Activated naive CD8-positive, alpha-beta T cell treated with anti-CD3 and anti-CD28 coated beads, Interleukin-2, amount 10 ng/mL, durations not matched to agents 7 days and 5 days (primary cell): ENCODE data around the gene GSTM5. TPM values are rescaled to one million over a fixed set of nuclear protein-coding genes. Genes with fewer than 3 reads are reported as not detected.
A peak's percentile ranks its signal among the peaks of the same experiment; 100 is the strongest.
"Not testable (repeated sequence)": the region's sequence is repeated elsewhere in the genome, so short reads cannot be mapped to it uniquely, and the experiment has no call there.

Source experiments
- ATAC-seq: fragments of 150-1000 bp; cut with Tn5 transposase; one replicate; pipeline ENCODE4 v1.10.0; 2021; ENCODE audit warnings: low read depth, moderate library complexity
- POLR2A ChIA-PET: fragments of 350-600 bp; sonication (Branson Sonifier 250); formaldehyde crosslinking; loops from one replicate; lab custom pipeline; 2021; ENCODE audit warnings: antibody characterized with exemption; lab: Charles Lee
- DNase-seq: peaks from one replicate; pipeline ENCODE4 v3.0.0; 2021
- H3K27ac Mint-ChIP-seq: one replicate; pipeline ENCODE4 v1.8.0; 2022; ENCODE audit warnings: mild to moderate bottlenecking, mixed read lengths
- H3K27me3 Mint-ChIP-seq: one replicate; pipeline ENCODE4 v1.8.0; 2022; ENCODE audit warnings: mild to moderate bottlenecking, moderate library complexity, mixed read lengths
- H3K36me3 Mint-ChIP-seq: one replicate; pipeline ENCODE4 v1.8.0; 2021; ENCODE audit warnings: mild to moderate bottlenecking, mixed read lengths
- H3K4me1 Mint-ChIP-seq: one replicate; pipeline ENCODE4 v1.8.0; 2021; ENCODE audit warnings: mixed read lengths
- H3K4me3 Mint-ChIP-seq: one replicate; pipeline ENCODE4 v1.8.0; 2022; ENCODE audit warnings: mild to moderate bottlenecking, moderate library complexity, mixed read lengths
- H3K9me3 Mint-ChIP-seq: one replicate; pipeline ENCODE4 v1.8.0; 2021; ENCODE audit warnings: mixed read lengths
- total RNA-seq, 2 experiments: library from RNA; stranded (reverse); gene quantifications; one replicate each; pipeline ENCODE4 v1.2.3, GENCODE V29; 2021

GSTM5 gene
- total RNA-seq, 2 experiments from 2014 or later: not detected

- POLR2A ChIA-PET: no interaction called here
- H3K4me1 Mint-ChIP-seq: peaks cover 1% of the 10 kb centered on the region
- no peaks in the 10 kb centered on the region for H3K36me3 Mint-ChIP-seq
- peaks cover 2% of the 10 kb centered on the region for H3K27me3 Mint-ChIP-seq
- no peak for ATAC-seq
- peak within 1 kb of the TSS; percentile 47 for H3K27ac Mint-ChIP-seq
- peak; percentile 7 for DNase-seq
- H3K4me3 Mint-ChIP-seq: no peak within 1 kb of the TSS
- H3K9me3 Mint-ChIP-seq: no peaks in the 10 kb centered on the region
Measured at GRCh38 chr1:109763646-109764415, 51.8 kb downstream of the GSTM5 start, which contains the start of gene EPS8L3. Gene EPS8L3, minus strand, starts transcription at chr1:109763923. Its CDS starts 2,174 bp downstream, at chr1:109761749.

GRCh38 chr1:109764561-109765482 is 52.8 kb downstream of the GSTM5 start:
- Mint-ChIP-seq H3K4me3 (no peak overlapping the region), H3K27ac (no peak overlapping the region), H3K9me3 (no peaks in the 10 kb centered on the region), H3K36me3 (no peaks in the 10 kb centered on the region), H3K4me1 (peaks cover 1% of the 10 kb centered on the region), H3K27me3 (peaks cover 2% of the 10 kb centered on the region)
- POLR2A ChIA-PET: no interaction called here
- no peak for ATAC-seq
- DNase-seq: peak; percentile 21

- DNase-seq: no peak
- Mint-ChIP-seq H3K4me3 (no peak overlapping the region), H3K4me1 (peaks cover 1% of the 10 kb centered on the region)
Measured at GRCh38 chr1:109765483-109765815, 53.4 kb downstream of the GSTM5 start.

GRCh38 chr1:109765896-109766615 is 54.0 kb downstream of the GSTM5 start:
- peaks cover 1% of the 10 kb centered on the region for H3K4me1 Mint-ChIP-seq
- no peaks in the 10 kb centered on the region for H3K36me3 Mint-ChIP-seq
- H3K4me3 Mint-ChIP-seq: no peak overlapping the region
- ATAC-seq: no peak
- H3K27me3 Mint-ChIP-seq: peaks cover 2% of the 10 kb centered on the region
- POLR2A ChIA-PET: no interaction called here
- no peak overlapping the region for H3K27ac Mint-ChIP-seq
- no peaks in the 10 kb centered on the region for H3K9me3 Mint-ChIP-seq
- DNase-seq: peak; percentile 24

More at GRCh38 chr1:109765483-109765815, 53.4 kb downstream of the GSTM5 start:
- ATAC-seq: no peak
- H3K27ac Mint-ChIP-seq: no peak overlapping the region
- H3K36me3 Mint-ChIP-seq: no peaks in the 10 kb centered on the region
- peaks cover 2% of the 10 kb centered on the region for H3K27me3 Mint-ChIP-seq
- no peaks in the 10 kb centered on the region for H3K9me3 Mint-ChIP-seq
- POLR2A ChIA-PET: no interaction called here

- POLR2A ChIA-PET, H3K9me3 Mint-ChIP-seq, H3K4me3 Mint-ChIP-seq, H3K36me3 Mint-ChIP-seq, H3K4me1 Mint-ChIP-seq, H3K27me3 Mint-ChIP-seq, ATAC-seq, H3K27ac Mint-ChIP-seq: not testable (repeated sequence)
- DNase-seq: peak; percentile 1
Measured at GRCh38 chr1:109766991-109767636, 55.1 kb downstream of the GSTM5 start.

Other genes starting within 250 kb of the GSTM5 start
- gene SYPL2, start 245.7 kb upstream of the GSTM5 start, total RNA-seq: not detected
- 10 to 100 TPM; 10.4 to 12.4 TPM for gene ATXN7L2, start 228.3 kb upstream of the GSTM5 start, total RNA-seq
- gene CYB561D1, start 218.2 kb upstream of the GSTM5 start, total RNA-seq: 10 to 100 TPM; 24.3 to 25.1 TPM
- gene AMIGO1, start 202.5 kb upstream of the GSTM5 start, total RNA-seq: 1 to 10 TPM; 8.2 to 9.4 TPM
- under 1 TPM in 1 of 2 experiments, not detected in 1; 0.39 TPM for gene GPR61, start 172.4 kb upstream of the GSTM5 start, total RNA-seq
- 1 to 10 TPM; 8.0 to 8.2 TPM for gene GNAI3, start 163.6 kb upstream of the GSTM5 start, total RNA-seq
- gene GNAT2, start 92.6 kb upstream of the GSTM5 start, total RNA-seq: under 1 TPM in 1 of 2 experiments, not detected in 1; 0.22 TPM
- gene AMPD2, start 92.4 kb upstream of the GSTM5 start, total RNA-seq: 100 to 1,000 TPM; 114 to 122 TPM
- gene GSTM4, start 56.2 kb upstream of the GSTM5 start, total RNA-seq: 1 to 10 TPM; 5.3 to 5.9 TPM
- 10 to 100 TPM; 16.8 to 17.3 TPM for gene GSTM2, start 44.2 kb upstream of the GSTM5 start, total RNA-seq
- gene GSTM1, start 24.4 kb upstream of the GSTM5 start, total RNA-seq: not detected
- gene GSTM3, start 28.8 kb downstream of the GSTM5 start, total RNA-seq: 1 to 10 TPM; 5.0 TPM
- not detected for gene EPS8L3, start 51.7 kb downstream of the GSTM5 start, total RNA-seq
- gene CSF1, start 198.6 kb downstream of the GSTM5 start, total RNA-seq: 10 to 100 TPM; 42.7 to 45.1 TPM